Fibroblast of lung (primary cell): ENCODE measurements around the gene NOVA1.

Source experiments
- CTCF ChIP-seq, 2 donors: IDR thresholded peaks in 1 of 2; conservative IDR thresholded peaks in 1 of 2; 1 replicate in 1 of 2; 2 replicates in 1 of 2; pipeline ENCODE4 v1.5.1; 2011 to 2012; ENCODE audit warnings: low read length in 2 of 2, control low read depth in 1 of 2, inconsistent platforms in 1 of 2, low read depth in 1 of 2, mild to moderate bottlenecking in 1 of 2
- EZH2 ChIP-seq: IDR thresholded peaks from 2 replicates; pipeline ENCODE4 v1.5.1; 2012; ENCODE audit warnings: low read length, control low read depth, mild to moderate bottlenecking; ENCODE audit errors: missing control alignments

GRCh38 chr14:26500028-26500427, 97.8 kb downstream of the NOVA1 start:
- TF ChIP-seq CTCF (conservative IDR thresholded peaks at IDR 0.05 in 1 of 2, IDR thresholded peaks at IDR 0.05 in 1 of 2; ENCODE audit: low read depth in 1 of 2, low read length in 2 of 2) (no peak), EZH2 (no peak)
